ENCODE results near the gene INCENP.

Gene INCENP

GRCh38 chr11:62141111-62142042 lies 17.6 kb downstream of the INCENP start:
- no peak for DNase-seq (ENCODE audit: low read depth, low spot score)

- no peak for DNase-seq (ENCODE audit: low read depth, low spot score)
These were observed 18.2 kb downstream of the INCENP start for GRCh38 chr11:62142043-62142375.

- DNase-seq (ENCODE audit: low read depth, low spot score) = no peak
These were observed 19.1 kb downstream of the INCENP start for GRCh38 chr11:62142921-62143320.

GRCh38 chr11:62143727-62144126 lies 19.9 kb downstream of the INCENP start:
- DNase-seq (ENCODE audit: low read depth, low spot score) = no peak

- no peak for DNase-seq (ENCODE audit: low read depth, low spot score)
These were observed 20.9 kb downstream of the INCENP start for GRCh38 chr11:62144641-62145255.

- no peak for DNase-seq (ENCODE audit: low read depth, low spot score)
These were observed 21.6 kb downstream of the INCENP start for GRCh38 chr11:62145261-62145871.

GRCh38 chr11:62146476-62147200 lies 22.8 kb downstream of the INCENP start:
- DNase-seq (ENCODE audit: low read depth, low spot score) = no peak

- no peak for DNase-seq (ENCODE audit: low read depth, low spot score)
These were observed 23.7 kb downstream of the INCENP start for GRCh38 chr11:62147545-62147944.

GRCh38 chr11:62148271-62148980 lies 24.6 kb downstream of the INCENP start:
- DNase-seq (ENCODE audit: low read depth, low spot score) = no peak

GRCh38 chr11:62149986-62150886 lies 26.4 kb downstream of the INCENP start:
- DNase-seq (ENCODE audit: low read depth, low spot score) = no peak

GRCh38 chr11:62150887-62151736 lies 27.3 kb downstream of the INCENP start:
- DNase-seq (ENCODE audit: low read depth, low spot score) = no peak

- DNase-seq (ENCODE audit: low read depth, low spot score) = no peak
These were observed 27.9 kb downstream of the INCENP start for GRCh38 chr11:62151737-62152102.

GRCh38 chr11:62152245-62153086 lies 28.7 kb downstream of the INCENP start:
- no peak for DNase-seq (ENCODE audit: low read depth, low spot score)

GRCh38 chr11:62153087-62153395 lies 29.2 kb downstream of the INCENP start:
- DNase-seq (ENCODE audit: low read depth, low spot score) = no peak

- DNase-seq (ENCODE audit: low read depth, low spot score) = no peak
These were observed 29.8 kb downstream of the INCENP start for GRCh38 chr11:62153617-62154016.

GRCh38 chr11:62157603-62158002 lies 33.8 kb downstream of the INCENP start:
- DNase-seq (ENCODE audit: low read depth, low spot score) = no peak

- DNase-seq (ENCODE audit: low read depth, low spot score) = no peak
These were observed 42.6 kb downstream of the INCENP start for GRCh38 chr11:62166371-62166770.

- no peak for DNase-seq (ENCODE audit: low read depth, low spot score)
These were observed 45.6 kb downstream of the INCENP start for GRCh38 chr11:62169448-62169847.

GRCh38 chr11:62169935-62170334 lies 46.1 kb downstream of the INCENP start:
- DNase-seq (ENCODE audit: low read depth, low spot score) = no peak
